HEK293T (cell line): ENCODE results near the gene NOSIP.

ENCODE experiments used
- BHLHE40 ChIP-seq: fragments of 450-650 bp; IDR thresholded peaks from 2 replicates; pipeline ENCODE4 v1.6.1; 2016; ENCODE audit warnings: mild to moderate bottlenecking, moderate library complexity, borderline replicate concordance
- ELF4 ChIP-seq: fragments of 450-650 bp; IDR thresholded peaks from 2 replicates; pipeline ENCODE4 v1.6.1; 2017; ENCODE audit warnings: antibody characterized with exemption
- FOXK2 ChIP-seq: fragments of 450-650 bp; IDR thresholded peaks from 2 replicates; pipeline ENCODE4 v1.6.1; 2016; ENCODE audit warnings: mild to moderate bottlenecking
- TARDBP ChIP-seq: fragments of 450-650 bp; IDR thresholded peaks from 2 replicates; pipeline ENCODE4 v1.6.1; 2016

GRCh38 chr19:49536921-49537462, 43.4 kb downstream of the NOSIP start:
- TF ChIP-seq FOXK2 = no peak
- TF ChIP-seq TARDBP = no peak
- no peak for TF ChIP-seq BHLHE40
- TF ChIP-seq ELF4 = no peak
